ENCODE results near the gene BBOF1.
"Not testable (repeated sequence)": the region's sequence is repeated elsewhere in the genome, so short reads cannot be mapped to it uniquely, and the experiment has no call there.

Gene BBOF1, protein sequence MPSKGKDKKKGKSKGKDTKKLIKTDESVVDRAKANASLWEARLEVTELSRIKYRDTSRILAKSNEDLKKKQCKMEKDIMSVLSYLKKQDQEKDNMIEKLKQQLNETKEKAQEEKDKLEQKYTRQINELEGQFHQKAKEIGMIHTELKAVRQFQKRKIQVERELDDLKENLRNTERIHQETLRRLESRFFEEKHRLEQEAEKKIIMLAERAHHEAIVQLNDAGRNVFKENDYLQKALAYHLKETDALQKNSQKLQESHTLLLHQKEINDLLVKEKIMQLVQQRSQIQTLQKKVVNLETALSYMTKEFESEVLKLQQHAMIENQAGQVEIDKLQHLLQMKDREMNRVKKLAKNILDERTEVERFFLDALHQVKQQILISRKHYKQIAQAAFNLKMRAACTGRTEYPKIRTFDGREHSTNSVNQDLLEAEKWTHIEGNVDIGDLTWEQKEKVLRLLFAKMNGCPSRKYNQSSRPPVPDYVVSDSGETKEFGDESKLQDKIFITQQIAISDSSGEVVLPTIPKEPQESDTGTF

DNA sequence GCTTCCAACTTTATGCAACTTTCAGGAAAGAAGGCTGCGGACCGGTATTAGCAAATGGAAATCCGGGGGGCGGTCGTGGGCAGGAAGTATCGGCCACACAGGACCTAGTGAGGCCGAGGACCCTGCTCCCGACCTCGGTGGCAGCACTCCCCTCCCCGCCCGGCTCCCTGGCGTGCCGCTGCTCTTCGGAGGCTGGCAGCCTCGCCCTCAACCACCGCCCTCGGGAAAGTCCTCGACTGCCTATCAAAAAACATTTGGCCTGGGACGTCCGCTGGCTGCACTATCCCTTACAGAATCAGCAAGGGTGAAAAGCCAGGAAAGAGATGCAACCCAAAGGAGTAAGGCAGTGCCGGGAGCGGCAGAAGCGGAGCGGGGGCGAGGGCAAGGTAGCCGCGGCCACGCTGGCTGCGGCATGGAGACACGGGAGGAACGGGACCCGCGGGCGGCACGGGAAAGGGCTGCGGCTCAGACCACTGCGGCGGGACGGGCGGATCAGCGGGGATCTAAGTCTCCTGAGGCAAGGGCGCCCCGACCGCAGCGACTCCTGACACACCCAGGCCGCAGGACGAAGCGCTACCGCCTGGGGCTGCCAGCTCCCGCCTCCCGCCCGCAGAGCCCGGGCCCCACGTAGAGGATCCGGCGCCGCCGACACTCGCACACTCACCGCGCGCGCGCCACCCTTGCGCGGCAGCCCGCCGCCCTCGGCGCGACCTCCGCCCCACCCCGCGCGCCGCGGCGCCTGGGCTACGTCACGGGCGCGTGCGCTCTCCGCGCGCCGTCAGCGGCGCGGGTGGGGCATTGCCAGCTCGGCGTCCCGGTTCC is at the start of gene BBOF1, which contains the start of gene ENTPD5:
TSS of gene BBOF1 (plus strand) at position 764 of the 822 bp plus-strand sequence. CDS start 130 bp downstream, outside the sequence.
TSS of gene ENTPD5 (minus strand) at position 703 of the 822 bp plus-strand sequence. CDS start 31,186 bp downstream, outside the sequence.
- no peak for DNase-seq

DNA sequence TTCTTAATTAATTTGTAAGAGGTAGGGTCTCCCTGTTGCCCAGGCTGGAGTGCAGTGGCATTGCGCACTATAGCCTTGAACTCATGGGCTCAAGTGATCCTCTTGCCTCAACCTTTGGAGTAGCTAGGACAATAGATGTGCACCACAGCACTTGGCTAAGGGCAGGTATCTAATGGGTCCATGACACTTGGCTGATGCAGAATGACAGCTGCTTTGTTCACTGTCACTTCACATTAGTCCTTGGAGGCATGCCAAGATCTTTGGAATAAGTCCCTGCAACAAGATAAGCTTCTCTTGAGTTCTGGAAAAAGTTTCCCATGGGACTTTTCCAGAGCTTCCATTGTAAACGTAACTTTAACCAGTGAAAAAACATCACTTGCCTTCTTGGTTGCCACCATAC is 45.7 kb upstream of the BBOF1 start:
- DNase-seq: no peak

DNA sequence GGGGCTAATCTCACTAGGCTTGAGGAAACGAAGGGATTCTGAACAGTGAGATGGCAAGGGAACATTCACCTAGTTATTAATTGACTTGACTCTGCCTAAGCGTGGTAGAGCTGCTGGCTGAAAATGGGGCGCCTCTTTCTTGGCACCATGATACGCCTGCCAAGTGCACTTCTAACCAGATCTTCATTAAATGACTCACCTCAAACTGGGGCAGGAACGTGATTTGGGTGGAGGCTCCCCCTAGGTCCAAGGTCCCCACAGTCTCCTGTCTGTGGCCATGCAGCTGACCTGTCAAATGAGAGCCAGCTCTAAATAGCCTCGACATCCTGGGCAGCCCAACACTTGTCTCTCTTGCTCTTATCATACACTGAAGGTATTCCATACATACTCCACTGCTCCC is 43.0 kb upstream of the BBOF1 start:
- DNase-seq: no peak

DNA sequence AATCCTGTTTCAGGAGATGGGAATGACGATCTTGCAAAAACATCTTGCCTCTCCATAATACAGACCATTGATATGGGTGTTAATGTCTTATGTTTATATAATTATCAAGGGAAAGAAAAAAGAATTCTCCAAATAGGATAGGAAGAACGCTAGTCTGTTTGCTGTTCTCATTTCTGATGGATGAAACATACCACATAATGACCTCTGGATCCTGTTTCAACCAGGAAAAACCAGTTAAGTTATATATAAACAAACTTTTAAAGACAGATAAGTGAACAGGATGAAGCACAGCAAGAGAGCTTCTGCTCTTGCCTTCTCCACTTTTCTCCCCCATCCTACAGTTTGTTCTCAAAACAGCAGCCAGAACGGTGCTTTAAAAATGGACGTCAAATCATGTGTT is 41.3 kb upstream of the BBOF1 start:
- DNase-seq: no peak

DNA sequence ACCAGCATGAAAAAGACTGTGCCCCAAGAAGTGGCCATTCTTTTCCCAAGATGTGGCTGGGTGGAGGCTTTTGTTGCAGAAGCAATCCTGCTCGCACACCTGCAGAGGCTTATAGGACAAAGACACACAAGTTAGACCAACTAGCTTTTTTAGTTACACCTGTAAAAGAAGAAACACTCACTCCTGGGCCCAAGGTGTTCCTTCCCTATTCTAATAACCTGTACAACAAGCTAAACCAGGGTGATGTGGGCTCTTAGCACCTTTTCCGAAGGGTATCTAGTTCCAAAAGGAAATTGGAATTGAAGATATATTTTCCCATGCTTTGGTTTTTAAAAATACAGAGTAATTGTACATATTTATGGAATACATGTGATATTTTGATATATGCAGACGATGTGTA is 31.1 kb upstream of the BBOF1 start:
- no peak for DNase-seq

DNA sequence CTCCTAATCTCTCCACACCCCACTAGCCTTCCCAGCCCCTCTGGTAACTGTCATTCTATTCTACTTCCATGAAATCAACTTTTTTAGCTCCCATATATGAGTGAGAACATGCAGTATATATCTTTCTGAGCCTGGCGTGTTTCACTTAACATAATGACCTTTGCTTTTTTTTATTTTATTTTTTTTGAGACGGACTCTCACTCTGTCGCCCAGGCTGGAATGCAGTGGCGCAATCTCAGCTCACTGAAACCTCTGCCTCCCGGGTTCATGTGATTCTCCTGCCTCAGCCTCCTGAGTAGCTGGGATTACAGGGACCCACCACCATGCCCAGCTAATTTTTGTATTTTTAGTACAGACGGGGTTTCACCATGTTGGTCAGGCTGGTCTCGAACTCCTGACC is 30.5 kb upstream of the BBOF1 start:
- not testable (repeated sequence) for DNase-seq

DNA sequence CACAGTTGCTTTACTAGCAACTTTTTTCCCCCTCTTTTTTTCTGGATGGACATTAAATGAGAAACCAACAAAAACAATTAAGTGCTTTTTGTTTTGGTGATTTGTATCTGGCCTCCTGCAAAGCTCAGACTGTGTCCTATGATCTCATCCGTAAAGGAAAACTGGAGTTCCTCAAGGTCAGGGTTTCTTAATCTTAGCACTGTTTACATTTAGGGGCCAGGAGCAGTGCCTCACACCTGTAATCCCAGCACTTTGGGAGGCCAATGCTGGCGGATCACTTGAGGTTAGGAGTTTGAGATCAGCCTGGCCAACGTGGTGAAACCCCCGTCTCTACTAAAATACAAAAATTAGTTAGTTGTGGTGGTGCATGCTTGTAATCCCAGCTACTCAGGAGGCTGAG is 28.1 kb upstream of the BBOF1 start:
- DNase-seq: no peak

DNA sequence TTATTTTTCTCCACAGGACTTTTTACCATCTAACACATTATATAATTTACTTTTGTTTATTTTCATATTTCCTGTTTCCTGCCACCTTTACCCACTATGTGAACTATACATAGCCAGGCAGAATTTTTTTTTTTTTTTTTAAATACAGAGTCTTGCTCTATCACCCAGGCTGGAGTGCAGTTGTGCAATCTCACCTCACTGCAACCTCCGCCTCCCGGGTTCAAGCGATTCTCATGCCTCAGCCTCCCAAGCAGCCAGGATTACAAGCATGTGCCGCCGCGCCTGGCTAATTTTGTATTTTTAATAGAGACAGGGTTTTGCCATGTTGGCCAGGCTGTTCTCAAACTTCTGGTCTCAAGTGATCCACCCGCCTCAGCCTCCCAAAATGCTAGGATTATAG is 24.2 kb upstream of the BBOF1 start:
- not testable (repeated sequence) for DNase-seq

DNA sequence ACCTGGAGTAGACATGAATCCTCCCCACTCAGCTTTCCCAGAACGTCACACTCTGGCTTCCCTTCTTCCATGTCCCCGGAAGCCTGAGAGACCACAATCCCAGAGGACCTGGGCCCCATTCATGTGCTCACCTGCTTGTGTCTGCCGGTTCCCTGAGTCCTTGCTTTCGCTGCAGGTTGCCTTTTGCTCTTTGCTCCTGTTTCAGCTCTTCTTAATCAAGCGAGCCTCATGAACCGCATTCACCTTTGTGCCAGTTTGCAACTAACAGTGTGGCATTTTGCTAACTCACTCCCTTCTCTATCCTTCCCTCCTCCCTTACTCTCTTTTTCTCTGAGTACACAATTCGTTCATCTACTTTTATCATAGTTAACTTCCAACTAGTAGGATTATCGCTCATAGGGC is 23.2 kb upstream of the BBOF1 start:
- no peak for DNase-seq

DNA sequence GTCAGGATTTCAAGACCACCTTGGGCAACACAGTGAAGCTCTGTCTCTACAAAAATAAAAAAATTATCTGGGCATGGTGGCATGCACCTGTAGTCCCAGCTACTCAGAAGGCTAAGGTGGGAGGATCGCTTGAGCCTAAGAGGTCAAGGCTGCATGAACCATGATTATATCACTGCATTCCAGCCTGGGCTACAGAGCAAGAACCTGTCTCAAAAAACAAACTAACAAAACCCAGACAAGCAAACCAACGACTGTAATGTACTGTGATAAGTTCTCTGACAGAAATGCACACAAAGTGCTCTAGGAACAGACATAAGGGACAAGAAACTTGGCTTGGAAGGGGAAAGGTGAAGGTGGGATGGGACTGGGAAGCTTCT is 22.4 kb upstream of the BBOF1 start:
- DNase-seq: no peak

DNA sequence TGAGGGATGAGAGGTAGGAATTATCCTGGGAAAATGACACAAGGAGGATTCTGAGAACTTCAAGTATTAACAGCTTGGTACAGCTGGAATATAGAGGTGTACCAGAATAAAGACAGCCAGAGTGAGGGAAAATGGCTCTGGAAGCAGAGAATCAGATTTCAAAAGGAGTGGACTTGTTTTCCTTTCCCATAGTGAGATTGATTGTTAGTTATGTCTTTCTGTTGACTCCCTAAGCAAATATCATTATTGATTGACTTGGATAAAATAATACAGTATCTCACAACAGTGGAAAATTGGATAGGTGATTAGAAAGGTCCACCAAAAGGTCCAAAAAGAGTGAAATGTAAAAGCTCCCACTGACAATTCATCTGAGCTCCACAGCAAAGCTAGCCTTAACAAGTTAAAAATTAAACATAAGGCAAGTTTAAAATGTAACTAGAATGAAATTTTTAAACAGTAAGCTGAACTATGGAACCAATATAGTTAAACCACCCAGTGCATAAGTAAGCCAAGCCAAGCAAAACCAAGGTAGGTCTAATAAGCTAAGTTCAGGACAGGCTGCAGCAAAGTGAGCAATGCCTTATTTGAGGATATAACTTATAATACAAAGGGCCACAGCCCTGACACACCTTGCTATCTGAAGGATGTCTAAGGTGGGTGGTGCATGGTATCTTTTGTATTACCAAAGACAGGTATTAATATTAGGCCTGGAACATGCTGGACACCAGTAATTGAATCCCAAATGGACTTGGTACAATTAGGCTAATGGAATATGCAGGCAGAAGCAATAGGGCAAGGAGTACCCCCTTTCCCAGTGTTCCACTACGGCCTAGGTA is 21.8 kb upstream of the BBOF1 start:
- DNase-seq: no peak

DNA sequence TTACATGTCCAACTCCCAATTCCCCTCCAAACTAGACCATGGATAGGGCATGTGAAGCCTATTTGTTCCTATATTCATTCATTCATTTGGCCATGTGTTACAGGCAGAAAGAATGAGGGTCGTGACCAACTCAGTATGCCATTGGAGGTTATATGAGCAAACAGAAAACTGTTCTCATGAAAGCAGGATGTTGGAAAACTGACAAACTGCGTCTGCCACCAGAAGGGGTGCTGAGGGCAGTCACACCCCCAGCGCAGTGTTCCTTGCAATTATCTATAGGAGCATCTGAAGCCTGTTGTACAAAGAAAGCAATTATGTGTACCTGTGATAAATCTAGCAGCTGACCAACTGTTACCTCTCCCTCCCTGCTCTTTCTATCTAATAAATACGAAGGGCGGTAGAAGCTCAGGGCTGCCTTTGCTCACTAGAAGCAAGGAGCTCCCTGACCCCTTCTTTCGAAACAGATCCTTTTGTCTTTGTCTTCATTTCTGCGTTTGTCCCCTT is 21.2 kb upstream of the BBOF1 start:
- no peak for DNase-seq

DNA sequence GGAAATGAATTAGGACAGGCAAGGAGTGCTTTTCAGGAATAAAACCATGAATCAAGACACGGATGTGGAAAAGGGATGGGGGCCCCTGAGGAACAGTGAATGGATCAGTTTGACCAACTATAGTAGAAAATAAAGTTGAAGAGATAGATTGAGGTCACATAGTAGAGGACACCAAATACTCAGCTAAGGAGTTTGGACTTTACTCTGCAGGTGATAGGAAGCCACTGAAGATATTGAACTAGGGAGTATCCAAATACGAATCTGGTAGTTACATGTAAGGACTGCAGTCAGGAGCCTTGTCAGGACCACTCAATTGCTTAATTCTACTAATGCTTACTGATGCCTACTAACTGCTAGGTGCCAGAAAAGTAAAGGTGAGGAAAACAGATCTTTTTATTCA is 20.4 kb upstream of the BBOF1 start:
- no peak for DNase-seq

DNA sequence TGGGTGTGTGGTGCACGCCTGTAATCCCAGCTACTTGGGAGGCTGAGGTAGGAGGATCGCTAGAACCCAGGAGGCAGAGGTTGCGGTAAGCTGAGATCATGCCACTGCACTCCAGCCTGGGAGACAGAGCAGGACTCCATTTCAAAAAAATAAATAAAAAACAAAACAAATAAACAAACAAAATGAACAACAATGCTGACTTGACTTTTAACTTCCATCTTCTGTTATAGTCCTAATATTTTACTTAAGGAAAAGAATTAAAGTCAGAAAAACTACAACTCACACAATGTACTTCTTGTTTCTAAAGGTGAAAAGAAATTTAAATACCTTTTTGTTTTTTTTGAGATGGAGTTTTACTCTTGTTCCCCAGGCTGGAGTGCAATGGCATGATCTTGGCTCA is 13.5 kb upstream of the BBOF1 start:
- DNase-seq: not testable (repeated sequence)

DNA sequence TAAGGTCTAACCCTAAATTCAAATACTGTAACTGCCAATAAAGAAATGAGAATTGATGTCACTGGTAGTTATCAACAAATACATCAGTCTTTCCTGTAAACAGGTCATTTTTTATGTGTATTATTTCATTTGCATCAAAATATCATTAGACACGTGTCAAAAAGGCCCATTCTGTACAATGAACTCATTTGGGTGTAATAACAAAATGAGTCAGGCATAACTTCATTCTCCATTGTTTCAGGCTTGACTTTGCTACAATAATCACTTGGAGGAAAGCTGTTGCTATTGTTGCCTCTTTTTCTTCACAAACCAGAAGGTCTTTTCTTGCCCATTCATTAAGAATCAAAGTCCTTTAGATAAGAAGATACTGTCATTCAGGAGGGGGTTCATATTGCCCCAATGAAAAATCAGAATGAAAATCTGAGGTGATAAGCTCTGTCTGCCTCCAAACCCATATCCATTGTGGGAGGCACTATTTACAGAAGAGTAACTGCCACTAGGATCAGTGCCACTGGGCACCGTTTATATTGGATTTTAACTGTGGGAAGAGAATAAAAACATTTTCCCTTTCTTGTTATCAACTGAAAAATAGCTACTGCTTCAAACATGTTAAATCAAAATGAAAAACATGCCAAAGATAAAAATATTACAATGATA is 10.2 kb upstream of the BBOF1 start:
- DNase-seq: no peak

DNA sequence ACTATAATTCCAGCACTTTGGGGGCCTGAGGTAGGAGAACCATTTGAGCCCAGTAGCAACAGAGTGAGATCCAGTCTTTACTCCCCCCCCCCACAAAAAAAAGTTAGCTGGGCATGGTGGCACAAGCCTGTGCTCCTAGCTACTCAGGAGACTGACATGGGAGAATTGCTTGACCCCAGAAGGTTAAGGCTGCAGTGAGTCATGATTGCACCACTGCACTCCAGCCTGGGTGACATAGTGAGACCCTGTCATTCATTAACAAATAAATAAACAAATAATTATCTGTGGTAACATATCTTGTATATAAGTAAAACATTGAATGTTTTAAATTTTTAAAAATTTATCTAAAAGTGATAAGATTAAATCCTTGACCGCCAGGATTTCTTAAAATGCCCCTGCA is 4.8 kb upstream of the BBOF1 start:
- DNase-seq: no peak

DNA sequence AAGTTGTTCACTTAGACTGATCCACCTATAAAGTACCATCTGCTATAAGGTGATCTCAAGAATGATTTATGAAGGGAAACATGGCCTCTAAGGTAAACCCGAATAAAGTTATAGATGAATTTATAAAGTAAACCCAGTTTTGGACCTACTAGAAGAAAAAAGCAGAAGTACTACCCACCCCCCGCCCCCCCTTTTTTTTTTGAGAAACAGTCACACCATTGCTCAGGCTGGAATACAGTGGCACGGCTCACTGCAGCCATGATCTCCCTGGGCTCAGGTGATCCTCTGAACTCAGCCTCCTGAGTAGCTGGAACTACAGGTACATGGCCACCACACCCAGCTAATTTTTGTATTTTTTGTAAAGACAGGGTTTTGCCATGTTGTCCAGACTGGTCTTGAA is 4.0 kb upstream of the BBOF1 start:
- DNase-seq: no peak

DNA sequence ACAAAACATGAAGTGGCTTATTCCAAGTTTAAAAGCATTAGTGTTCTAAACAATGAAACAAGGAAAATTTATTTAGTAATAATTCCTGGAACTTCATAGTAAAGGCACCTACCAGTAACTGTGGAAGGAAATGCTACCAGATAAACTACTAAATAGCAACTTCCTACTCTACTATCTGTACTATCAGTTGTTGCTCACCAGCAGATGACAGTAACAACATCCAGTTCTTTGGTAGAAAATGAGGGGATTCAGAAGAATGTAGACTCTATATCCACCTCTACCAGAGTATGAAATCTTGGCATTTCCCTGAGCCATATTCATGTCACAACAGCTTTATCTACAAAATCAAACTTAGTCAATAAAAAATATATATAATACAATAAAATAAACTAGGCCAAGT is 3.2 kb upstream of the BBOF1 start:
- no peak for DNase-seq

DNA sequence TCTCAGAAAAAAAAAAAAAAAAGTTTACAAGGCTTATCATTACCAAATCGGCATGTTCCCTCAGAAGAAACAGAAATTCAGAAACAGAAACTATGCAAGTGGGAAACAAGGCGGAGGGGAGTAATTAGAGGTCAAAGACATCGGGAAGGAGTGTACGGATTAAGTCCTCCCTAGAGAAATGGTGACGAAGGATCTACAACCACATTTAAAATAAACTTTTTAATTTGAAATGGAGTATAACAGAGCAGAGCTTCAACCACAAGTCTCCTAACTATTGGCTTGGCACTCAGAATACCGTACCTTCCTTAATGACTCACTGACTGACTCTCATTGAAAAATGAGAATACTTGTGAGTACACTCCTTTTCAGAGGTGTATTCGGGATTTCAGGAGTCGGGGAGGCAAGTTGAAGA is 969 bp upstream of the BBOF1 start:
- no peak for DNase-seq

DNA sequence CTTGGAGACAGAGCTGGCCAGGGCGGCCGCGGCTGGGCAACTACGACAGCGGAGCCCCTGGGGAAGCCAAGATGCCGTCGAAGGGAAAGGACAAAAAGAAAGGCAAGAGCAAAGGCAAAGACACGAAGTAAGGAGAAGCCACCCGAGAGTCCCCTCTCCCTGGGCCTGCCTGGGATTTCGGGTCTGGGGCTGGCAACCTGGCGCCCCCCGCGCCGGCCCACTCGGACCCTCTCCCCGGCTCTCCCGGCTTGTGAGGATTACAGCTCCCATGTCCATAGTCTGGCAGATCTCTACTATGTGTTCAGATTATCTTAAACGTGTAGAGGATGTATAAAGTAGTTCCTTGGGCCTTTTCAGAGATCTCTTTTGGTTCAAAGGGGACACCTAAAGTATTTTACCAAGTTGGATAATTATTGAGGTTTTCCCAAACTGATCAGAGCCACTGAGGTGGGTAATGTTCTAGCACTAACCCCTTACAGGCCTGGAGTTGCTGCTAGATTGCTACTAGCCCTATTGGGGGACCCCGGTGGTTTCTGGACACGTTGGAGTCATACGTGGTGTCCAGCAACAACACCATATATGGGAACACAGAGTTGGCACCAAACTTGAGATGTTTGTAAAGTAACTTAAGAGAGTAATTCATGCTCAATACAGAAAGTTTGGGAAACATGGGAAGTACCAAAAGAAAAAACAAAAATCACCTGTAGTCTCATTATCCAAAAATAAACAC is 424 bp downstream of the BBOF1 start:
- no peak for DNase-seq

DNA sequence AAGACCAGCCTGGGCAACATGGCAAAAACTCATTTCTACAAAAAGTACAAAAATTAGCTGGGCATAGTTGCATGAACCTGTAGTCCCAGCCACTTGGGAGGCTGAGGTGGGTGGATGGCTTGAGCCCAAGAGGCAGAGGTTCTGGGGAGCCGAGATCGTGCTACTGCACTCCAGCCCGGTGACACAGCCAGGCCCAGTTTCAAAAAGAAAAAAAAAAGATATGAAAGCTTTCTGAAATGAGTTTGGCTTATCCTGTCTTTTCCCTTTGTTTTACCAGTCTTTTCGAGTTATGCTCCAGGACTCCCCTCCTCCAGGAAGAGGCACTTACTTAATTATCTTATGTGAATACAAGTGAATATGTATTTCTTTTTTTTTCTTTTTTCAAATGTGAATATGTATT is 3.2 kb downstream of the BBOF1 start:
- no peak for DNase-seq

DNA sequence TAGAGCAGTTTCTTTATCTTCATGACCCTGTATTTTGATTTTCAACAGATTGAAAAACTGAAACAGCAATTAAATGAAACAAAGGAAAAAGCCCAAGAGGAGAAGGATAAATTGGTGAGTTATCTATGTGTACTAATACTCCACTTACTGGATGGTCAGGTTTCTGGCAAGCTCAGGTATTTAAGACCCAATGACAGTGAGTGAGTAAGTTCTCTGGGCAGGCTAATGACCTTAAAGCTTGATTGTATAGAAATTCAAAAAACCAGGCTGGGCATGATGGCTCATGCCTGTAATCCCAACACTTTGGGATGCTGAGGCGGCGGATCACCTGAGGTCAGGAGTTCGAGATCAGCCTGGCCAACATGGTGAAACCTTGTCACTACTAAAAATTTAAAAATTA is 10.0 kb downstream of the BBOF1 start:
- no peak for DNase-seq
